Spleen (tissue), 11 donors: Measurements from ENCODE around the gene BCAR1. TPM values are rescaled to one million over a fixed set of nuclear protein-coding genes. Genes with fewer than 3 reads are reported as not detected.
A peak's percentile ranks its signal among the peaks of the same experiment; 100 is the strongest.

Experiments
- DNase-seq: peaks from one replicate; pipeline ENCODE4 v3.0.0-alpha.2; 2020
- H3K27ac ChIP-seq, 8 donors: fragments of 200-600 bp; sonication (generic) in 7 of 8; 1 replicate in 4 of 8; 2 replicates in 4 of 8; pipeline versions ENCODE4 v1.5.0 to v1.8.0; 2016 to 2021; ENCODE audit warnings: inconsistent platforms in 4 of 8, mild to moderate bottlenecking in 4 of 8, moderate library complexity in 1 of 8
- H3K27me3 ChIP-seq, 7 donors: fragments of 200-600 bp; sonication (generic) in 6 of 7; replicated peaks in 1 of 7; 1 replicate in 4 of 7; 2 replicates in 3 of 7; pipeline versions ENCODE4 v1.5.0 to v1.8.0; 2016 to 2021; ENCODE audit warnings: inconsistent platforms in 3 of 7, mild to moderate bottlenecking in 1 of 7
- H3K36me3 ChIP-seq, 6 donors: fragments of 200-600 bp; sonication (generic) in 5 of 6; 1 replicate in 4 of 6; 2 replicates in 2 of 6; pipeline versions ENCODE4 v1.5.0 to v1.8.0; 2016 to 2021; ENCODE audit warnings: inconsistent platforms in 2 of 6
- H3K4me1 ChIP-seq, 6 donors: fragments of 200-600 bp; sonication (generic) in 5 of 6; 1 replicate in 3 of 6; 2 replicates in 3 of 6; pipeline versions ENCODE4 v1.5.0 to v1.8.0; 2016 to 2021; ENCODE audit warnings: inconsistent platforms in 3 of 6
- H3K4me3 ChIP-seq, 8 donors: fragments of 200-600 bp; sonication (generic) in 7 of 8; 1 replicate in 4 of 8; 2 replicates in 4 of 8; pipeline versions ENCODE4 v1.5.0 to v1.8.0; 2016 to 2021; ENCODE audit warnings: inconsistent platforms in 4 of 8, mild to moderate bottlenecking in 4 of 8, moderate library complexity in 2 of 8
- H3K9me3 ChIP-seq, 8 donors: fragments of 200-600 bp; sonication (generic) in 7 of 8; 1 replicate in 4 of 8; 2 replicates in 4 of 8; pipeline versions ENCODE4 v1.5.0 to v1.8.0; 2016 to 2021; ENCODE audit warnings: inconsistent platforms in 4 of 8
- POLR2A ChIP-seq, 3 donors: fragments of 450-650 bp; IDR thresholded peaks; one replicate each; pipeline ENCODE4 v1.5.1; 2017; ENCODE audit warnings: antibody characterized with exemption in 3 of 3, mild to moderate bottlenecking in 1 of 3
- POLR2AphosphoS5 ChIP-seq, 3 donors: sonication (generic); formaldehyde crosslinking; IDR thresholded peaks; one replicate each; pipeline ENCODE4 v1.5.1; 2017; ENCODE audit warnings: antibody characterized with exemption in 3 of 3
- WGBS, 5 donors: extraction: QIAGEN DNeasy Blood & Tissue Kit in 3 of 5; methylation state at CpG; one replicate each; pipeline versions ENCODE4 v1.1.5 to v1.1.7; 2013 to 2018; 5-methylcytosine and 5-hydroxymethylcytosine counted together
- intact Hi-C: fragments of 100-400 bp; cut with DNase I; formaldehyde crosslinking; loops from one replicate; pipeline ENCODE4 v1.15.0; 2023; ENCODE audit warnings: low total_unique reads
- polyA plus RNA-seq, 3 donors: library from polyadenylated mRNA; stranded (reverse); fragments of 200-250 nt; gene quantifications; one replicate each; pipeline ENCODE4 v1.2.1, GENCODE V29; 2013
- total RNA-seq, 7 donors: library from RNA; depleted of rRNA in 3 of 7; stranded (reverse); fragments of >200 nt in 3 of 7; fragmentation: NEBNext Ultra II Directional in 4 of 7; extraction: Animal tissue kit (Norgen Biotek cat#: 25700) in 4 of 7; gene quantifications; one replicate each; pipeline versions ENCODE4 v1.1.0 to v1.2.1, GENCODE V29; 2016 to 2021
- TF ChIP-seq, protein P1 (sequence below), 11 experiments: fragments of 200-600 bp in 7 of 11; fragments of 450-650 bp in 4 of 11; sonication (generic) in 4 of 11; IDR thresholded peaks in 8 of 11; conservative IDR thresholded peaks in 3 of 11; 1 replicate in 7 of 11; 2 replicates in 4 of 11; pipeline versions ENCODE4 v1.4.0 to v1.8.0; 2016 to 2021; ENCODE audit warnings: antibody characterized with exemption in 11 of 11, inconsistent platforms in 4 of 11, mild to moderate bottlenecking in 1 of 11
- donor health status: healthy with polysubstance abuse.
- donor health status: DM: no; HTN: no; CAD: no; lungs with moderate emphysema.
- donor health status: DM: no; HTN: no; CAD: no.
- donor health status: Bipolar disorder and iron deficiency.
- donor health status: healthy.
- donor health status: DM: no; HTN: no; CAD: no.
- donor health status: DM: yes; HTN: yes; CAD: no.

Gene BCAR1
- total and polyA plus RNA-seq, 10 donors, result 14.6 to 164 (median 71.9) TPM

DNA sequence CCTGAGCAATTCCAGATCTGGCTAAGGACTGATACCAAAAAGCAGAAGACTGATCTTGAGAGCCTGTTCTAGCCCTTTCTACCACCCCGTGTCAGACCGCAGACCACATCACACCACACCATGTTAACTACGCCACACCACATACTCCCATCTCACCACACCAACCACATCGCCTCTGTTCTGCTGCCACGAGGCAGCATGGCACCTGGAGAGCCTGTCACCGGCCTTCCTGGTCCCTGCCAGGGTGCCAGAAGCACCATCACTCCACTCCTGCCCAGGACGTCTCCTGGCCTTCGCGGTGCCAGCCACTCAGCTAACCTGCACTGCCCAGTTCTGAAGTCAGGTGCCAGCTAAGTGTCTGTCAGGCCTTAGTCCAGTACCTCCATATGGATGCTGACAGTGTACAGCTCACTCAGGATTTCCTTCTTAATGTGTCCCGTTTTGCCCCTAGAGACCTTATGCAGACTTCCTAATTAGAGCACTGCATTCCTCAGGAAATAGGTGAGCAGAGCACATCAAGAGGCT, 37.2 kb upstream of the BCAR1 start:
- 47 to 66% (median 60%) methylated on average over 10 of the region's 10 CpGs for WGBS, 5 donors
- H3K36me3 ChIP-seq, result peaks cover 0 to 41% (median 19%) of the 10 kb centered on the region in 6 donors
- H3K9me3 ChIP-seq, result no peaks in the 10 kb centered on the region
- DNase-seq, result peak; percentile 77
- peaks cover 0 to 32% (median 22%) of the 10 kb centered on the region in 6 donors for H3K4me1 ChIP-seq
- peaks cover 0 to 7% (median 0%) of the 10 kb centered on the region in 7 donors for H3K27me3 ChIP-seq
- TF ChIP-seq POLR2AphosphoS5 (IDR thresholded peaks at IDR 0.05) (peak in 1 of 3 donors; percentile 48), POLR2A (IDR thresholded peaks at IDR 0.05) (no peak)
- H3K4me3 ChIP-seq, result no peak overlapping the region
- H3K27ac ChIP-seq, result peak overlapping the region in 7 of 8 donors; percentile 72 to 86 (median 77)
- intact Hi-C loops, result no loop called here

DNA sequence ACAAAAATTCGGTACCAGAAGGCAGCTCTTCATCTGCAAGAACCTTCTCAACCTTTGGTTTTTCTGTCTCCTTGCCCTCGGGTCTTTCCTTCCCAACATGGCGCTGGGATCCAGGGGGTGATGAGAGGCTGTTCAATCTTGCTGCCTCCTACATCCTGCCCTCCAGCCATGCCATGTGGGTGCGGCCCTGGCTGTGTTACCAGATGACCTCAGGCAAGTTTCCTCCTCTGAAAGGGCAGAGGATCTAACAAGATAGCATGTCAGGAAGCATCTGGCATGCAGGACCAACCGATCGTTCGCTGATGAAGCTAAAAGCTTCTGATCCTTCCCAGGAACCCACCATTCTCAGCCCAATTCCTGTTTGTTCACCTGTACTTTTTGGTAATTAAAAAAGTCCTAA, 36.8 kb upstream of the BCAR1 start:
- Histone ChIP-seq H3K27me3 (peaks cover 0 to 7% (median 0%) of the 10 kb centered on the region in 7 donors), H3K4me3 (no peak overlapping the region), H3K4me1 (peaks cover 0 to 32% (median 22%) of the 10 kb centered on the region in 6 donors), H3K9me3 (no peaks in the 10 kb centered on the region), H3K36me3 (peaks cover 0 to 36% (median 14%) of the 10 kb centered on the region in 6 donors), H3K27ac (peak overlapping the region in 7 of 8 donors; percentile 72 to 86 (median 77))
- peak in 2 of 3 donors; percentile 73 to 75 for TF ChIP-seq POLR2AphosphoS5 (IDR thresholded peaks at IDR 0.05)
- TF ChIP-seq, protein P1, sequence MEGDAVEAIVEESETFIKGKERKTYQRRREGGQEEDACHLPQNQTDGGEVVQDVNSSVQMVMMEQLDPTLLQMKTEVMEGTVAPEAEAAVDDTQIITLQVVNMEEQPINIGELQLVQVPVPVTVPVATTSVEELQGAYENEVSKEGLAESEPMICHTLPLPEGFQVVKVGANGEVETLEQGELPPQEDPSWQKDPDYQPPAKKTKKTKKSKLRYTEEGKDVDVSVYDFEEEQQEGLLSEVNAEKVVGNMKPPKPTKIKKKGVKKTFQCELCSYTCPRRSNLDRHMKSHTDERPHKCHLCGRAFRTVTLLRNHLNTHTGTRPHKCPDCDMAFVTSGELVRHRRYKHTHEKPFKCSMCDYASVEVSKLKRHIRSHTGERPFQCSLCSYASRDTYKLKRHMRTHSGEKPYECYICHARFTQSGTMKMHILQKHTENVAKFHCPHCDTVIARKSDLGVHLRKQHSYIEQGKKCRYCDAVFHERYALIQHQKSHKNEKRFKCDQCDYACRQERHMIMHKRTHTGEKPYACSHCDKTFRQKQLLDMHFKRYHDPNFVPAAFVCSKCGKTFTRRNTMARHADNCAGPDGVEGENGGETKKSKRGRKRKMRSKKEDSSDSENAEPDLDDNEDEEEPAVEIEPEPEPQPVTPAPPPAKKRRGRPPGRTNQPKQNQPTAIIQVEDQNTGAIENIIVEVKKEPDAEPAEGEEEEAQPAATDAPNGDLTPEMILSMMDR (IDR thresholded peaks at IDR 0.05 in 8 of 11, conservative IDR thresholded peaks at IDR 0.05 in 3 of 11), result no peak
- intact Hi-C loops, result no loop called here
- DNase-seq, result no peak
- 62 to 70% (median 67%) methylated on average over 7 of the region's 7 CpGs for whole genome bisulfite sequencing, 5 donors

DNA sequence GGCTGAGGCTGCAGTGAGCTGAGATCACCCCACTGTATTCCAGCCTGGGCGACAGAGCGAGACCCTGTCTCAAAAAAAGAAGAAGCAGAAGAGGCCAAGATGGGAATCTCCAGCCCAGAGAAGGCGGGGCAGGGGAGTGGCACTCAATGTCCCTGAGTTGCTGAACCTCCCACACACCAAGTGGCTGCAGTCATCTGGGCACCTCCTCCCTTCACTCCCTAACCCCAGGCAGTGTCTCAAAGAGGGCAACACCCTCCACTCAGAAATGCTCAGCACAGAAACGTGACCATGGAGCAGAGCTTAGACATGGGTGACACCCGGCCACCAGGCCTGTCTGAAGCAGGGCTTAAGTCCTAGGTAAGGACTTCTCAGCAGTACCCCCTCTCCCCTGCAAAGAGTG, 36.3 kb upstream of the BCAR1 start:
- H3K36me3 ChIP-seq, result peaks cover 0 to 36% (median 10%) of the 10 kb centered on the region in 6 donors
- peaks cover 0 to 7% (median 0%) of the 10 kb centered on the region in 7 donors for H3K27me3 ChIP-seq
- peaks cover 0 to 32% (median 22%) of the 10 kb centered on the region in 6 donors for H3K4me1 ChIP-seq
- intact Hi-C loops, result no loop called here
- DNase-seq, result no peak
- H3K27ac ChIP-seq, result peak overlapping the region in 7 of 8 donors; percentile 36 to 86 (median 76)
- H3K4me3 ChIP-seq, result no peak overlapping the region
- TF ChIP-seq, protein P1 (IDR thresholded peaks at IDR 0.05 in 8 of 11, conservative IDR thresholded peaks at IDR 0.05 in 3 of 11), result no peak
- TF ChIP-seq POLR2A (IDR thresholded peaks at IDR 0.05) (no peak), POLR2AphosphoS5 (IDR thresholded peaks at IDR 0.05) (no peak)
- 70 to 97% (median 85%) methylated on average over 5 of the region's 5 CpGs for WGBS, 5 donors
- H3K9me3 ChIP-seq, result no peaks in the 10 kb centered on the region

DNA sequence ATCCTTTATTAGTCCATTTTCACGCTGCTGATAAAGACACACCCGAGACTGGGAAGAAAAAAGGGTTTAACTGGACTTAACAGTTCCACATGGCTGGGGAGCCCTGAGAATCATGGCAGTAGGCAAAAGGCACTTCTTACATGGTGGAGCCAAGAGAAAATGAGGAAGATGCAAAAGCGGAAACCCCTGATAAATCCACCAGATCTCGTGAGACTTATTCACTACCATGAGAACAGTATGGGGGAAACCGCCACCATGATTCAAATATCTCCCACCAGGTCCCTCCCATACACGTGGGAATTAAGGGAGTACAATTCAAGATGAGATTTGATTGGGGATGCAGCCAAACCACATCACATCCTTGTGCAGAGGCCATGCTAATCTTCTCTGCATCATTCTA, 35.0 kb upstream of the BCAR1 start:
- Histone ChIP-seq H3K9me3 (no peaks in the 10 kb centered on the region), H3K4me1 (peaks cover 0 to 32% (median 22%) of the 10 kb centered on the region in 6 donors), H3K27me3 (peaks cover 0 to 12% (median 0%) of the 10 kb centered on the region in 7 donors), H3K36me3 (peaks cover 0 to 27% (median 1%) of the 10 kb centered on the region in 6 donors), H3K4me3 (no peak overlapping the region), H3K27ac (no peak overlapping the region)
- TF ChIP-seq, protein P1 (IDR thresholded peaks at IDR 0.05 in 8 of 11, conservative IDR thresholded peaks at IDR 0.05 in 3 of 11), result no peak
- no peak for TF ChIP-seq POLR2A (IDR thresholded peaks at IDR 0.05)
- TF ChIP-seq POLR2AphosphoS5 (IDR thresholded peaks at IDR 0.05), result no peak
- 85 to 95% (median 92%) methylated on average over 6 of the region's 6 CpGs for WGBS, 5 donors
- no peak for DNase-seq
- intact Hi-C loops, result no loop called here
